ENCODE data around the gene PNPLA1.

Gene PNPLA1

GRCh38 chr6:36347621-36348020 is 77.8 kb downstream of the PNPLA1 start:
- H3K36me3 ChIP-seq (ENCODE audit: control insufficient read depth in 2 of 2, insufficient read depth in 2 of 2, low read length in 2 of 2): no peaks in the 10 kb centered on the region
- peaks cover 5% of the 10 kb centered on the region for H3K4me1 ChIP-seq (ENCODE audit: control insufficient read depth, insufficient read depth, low read length)
- no peaks in the 10 kb centered on the region for H3K9me3 ChIP-seq (ENCODE audit: control insufficient read depth in 2 of 2, low read length in 2 of 2)
- no peak overlapping the region for H3K4me3 ChIP-seq (ENCODE audit: low read length in 2 of 2)
- H3K27me3 ChIP-seq (ENCODE audit: control insufficient read depth in 1 of 2, insufficient read depth in 2 of 2, low read length in 2 of 2): no peaks in the 10 kb centered on the region
- H3K27ac ChIP-seq (ENCODE audit: low read length): no peak overlapping the region
- no peak overlapping the region for H3K9ac ChIP-seq (ENCODE audit: low read length in 2 of 2)

- no peak overlapping the region for H3K9ac ChIP-seq (ENCODE audit: low read length in 2 of 2)
- no peak overlapping the region for H3K27ac ChIP-seq (ENCODE audit: low read length)
- H3K9me3 ChIP-seq (ENCODE audit: control insufficient read depth in 2 of 2, low read length in 2 of 2): no peaks in the 10 kb centered on the region
- no peaks in the 10 kb centered on the region for H3K36me3 ChIP-seq (ENCODE audit: control insufficient read depth in 2 of 2, insufficient read depth in 2 of 2, low read length in 2 of 2)
- peaks cover 5% of the 10 kb centered on the region for H3K4me1 ChIP-seq (ENCODE audit: control insufficient read depth, insufficient read depth, low read length)
- no peak overlapping the region for H3K4me3 ChIP-seq (ENCODE audit: low read length in 2 of 2)
- no peaks in the 10 kb centered on the region for H3K27me3 ChIP-seq (ENCODE audit: control insufficient read depth in 1 of 2, insufficient read depth in 2 of 2, low read length in 2 of 2)
Measured at GRCh38 chr6:36349240-36349639, 79.4 kb downstream of the PNPLA1 start.

- Histone ChIP-seq H3K36me3 (ENCODE audit: control insufficient read depth in 2 of 2, insufficient read depth in 2 of 2, low read length in 2 of 2) (no peaks in the 10 kb centered on the region), H3K4me1 (ENCODE audit: control insufficient read depth, insufficient read depth, low read length) (peaks cover 5% of the 10 kb centered on the region), H3K9me3 (ENCODE audit: control insufficient read depth in 2 of 2, low read length in 2 of 2) (no peaks in the 10 kb centered on the region), H3K27me3 (ENCODE audit: control insufficient read depth in 1 of 2, insufficient read depth in 2 of 2, low read length in 2 of 2) (no peaks in the 10 kb centered on the region), H3K4me3 (ENCODE audit: low read length in 2 of 2) (no peak overlapping the region), H3K27ac (ENCODE audit: low read length) (no peak overlapping the region), H3K9ac (ENCODE audit: low read length in 2 of 2) (no peak overlapping the region)
Measured at GRCh38 chr6:36350082-36350481, 80.2 kb downstream of the PNPLA1 start.

GRCh38 chr6:36350681-36351571 is 81.1 kb downstream of the PNPLA1 start:
- H3K27ac ChIP-seq (ENCODE audit: low read length): no peak overlapping the region
- H3K27me3 ChIP-seq (ENCODE audit: control insufficient read depth in 1 of 2, insufficient read depth in 2 of 2, low read length in 2 of 2): no peaks in the 10 kb centered on the region
- H3K9ac ChIP-seq (ENCODE audit: low read length in 2 of 2): no peak overlapping the region
- no peaks in the 10 kb centered on the region for H3K9me3 ChIP-seq (ENCODE audit: control insufficient read depth in 2 of 2, low read length in 2 of 2)
- H3K4me1 ChIP-seq (ENCODE audit: control insufficient read depth, insufficient read depth, low read length): no peaks in the 10 kb centered on the region
- no peaks in the 10 kb centered on the region for H3K36me3 ChIP-seq (ENCODE audit: control insufficient read depth in 2 of 2, insufficient read depth in 2 of 2, low read length in 2 of 2)
- H3K4me3 ChIP-seq (ENCODE audit: low read length in 2 of 2): no peak overlapping the region

GRCh38 chr6:36352477-36353157 is 82.8 kb downstream of the PNPLA1 start:
- H3K27me3 ChIP-seq (ENCODE audit: control insufficient read depth in 1 of 2, insufficient read depth in 2 of 2, low read length in 2 of 2): no peaks in the 10 kb centered on the region
- H3K27ac ChIP-seq (ENCODE audit: low read length): no peak overlapping the region

GRCh38 chr6:36353411-36353915 is 83.6 kb downstream of the PNPLA1 start:
- no peak overlapping the region for H3K4me3 ChIP-seq (ENCODE audit: low read length in 2 of 2)
- peaks cover 3% of the 10 kb centered on the region for H3K4me1 ChIP-seq (ENCODE audit: control insufficient read depth, insufficient read depth, low read length)
- no peaks in the 10 kb centered on the region for H3K36me3 ChIP-seq (ENCODE audit: control insufficient read depth in 2 of 2, insufficient read depth in 2 of 2, low read length in 2 of 2)

More at GRCh38 chr6:36352477-36353157, 82.8 kb downstream of the PNPLA1 start:
- H3K4me1 ChIP-seq (ENCODE audit: control insufficient read depth, insufficient read depth, low read length): no peaks in the 10 kb centered on the region
- H3K9me3 ChIP-seq (ENCODE audit: control insufficient read depth in 2 of 2, low read length in 2 of 2): no peaks in the 10 kb centered on the region
- no peak overlapping the region for H3K9ac ChIP-seq (ENCODE audit: low read length in 2 of 2)
- no peak overlapping the region for H3K4me3 ChIP-seq (ENCODE audit: low read length in 2 of 2)
- H3K36me3 ChIP-seq (ENCODE audit: control insufficient read depth in 2 of 2, insufficient read depth in 2 of 2, low read length in 2 of 2): no peaks in the 10 kb centered on the region

GRCh38 chr6:36355819-36356218 is 86.0 kb downstream of the PNPLA1 start:
- no peaks in the 10 kb centered on the region for H3K36me3 ChIP-seq (ENCODE audit: control insufficient read depth in 2 of 2, insufficient read depth in 2 of 2, low read length in 2 of 2)
- H3K27me3 ChIP-seq (ENCODE audit: control insufficient read depth in 1 of 2, insufficient read depth in 2 of 2, low read length in 2 of 2): no peaks in the 10 kb centered on the region
- no peaks in the 10 kb centered on the region for H3K9me3 ChIP-seq (ENCODE audit: control insufficient read depth in 2 of 2, low read length in 2 of 2)
- no peak overlapping the region for H3K27ac ChIP-seq (ENCODE audit: low read length)
- H3K4me1 ChIP-seq (ENCODE audit: control insufficient read depth, insufficient read depth, low read length): peaks cover 7% of the 10 kb centered on the region
- H3K4me3 ChIP-seq (ENCODE audit: low read length in 2 of 2): no peak overlapping the region
- H3K9ac ChIP-seq (ENCODE audit: low read length in 2 of 2): no peak overlapping the region

More at GRCh38 chr6:36353411-36353915, 83.6 kb downstream of the PNPLA1 start:
- Histone ChIP-seq H3K27me3 (ENCODE audit: control insufficient read depth in 1 of 2, insufficient read depth in 2 of 2, low read length in 2 of 2) (no peaks in the 10 kb centered on the region), H3K9me3 (ENCODE audit: control insufficient read depth in 2 of 2, low read length in 2 of 2) (no peaks in the 10 kb centered on the region), H3K9ac (ENCODE audit: low read length in 2 of 2) (no peak overlapping the region), H3K27ac (ENCODE audit: low read length) (no peak overlapping the region)

- no peak overlapping the region for H3K4me3 ChIP-seq (ENCODE audit: low read length in 2 of 2)
- H3K4me1 ChIP-seq (ENCODE audit: control insufficient read depth, insufficient read depth, low read length): peaks cover 7% of the 10 kb centered on the region
- no peak overlapping the region for H3K27ac ChIP-seq (ENCODE audit: low read length)
- no peaks in the 10 kb centered on the region for H3K36me3 ChIP-seq (ENCODE audit: control insufficient read depth in 2 of 2, insufficient read depth in 2 of 2, low read length in 2 of 2)
- H3K9me3 ChIP-seq (ENCODE audit: control insufficient read depth in 2 of 2, low read length in 2 of 2): no peaks in the 10 kb centered on the region
- H3K27me3 ChIP-seq (ENCODE audit: control insufficient read depth in 1 of 2, insufficient read depth in 2 of 2, low read length in 2 of 2): no peaks in the 10 kb centered on the region
- no peak overlapping the region for H3K9ac ChIP-seq (ENCODE audit: low read length in 2 of 2)
Measured at GRCh38 chr6:36357872-36358225, 88.0 kb downstream of the PNPLA1 start.

Data from stomach smooth muscle (tissue), 2 donors.